NCI-H345 treated with DMSO at 0.1 percent for 48 hours (cell line): ENCODE data around the gene CDH13.
A peak's percentile ranks its signal among the peaks of the same experiment; 100 is the strongest.

ENCODE experiments used
- DNase-seq: peaks from one replicate; lab custom pipeline; 2025; ENCODE audit not compliant: unreplicated experiment; lab: John Stamatoyannopoulos, UW

Gene CDH13

GRCh38 chr16:83586461-83587200, 959.9 kb downstream of the CDH13 start:
- no peak for DNase-seq

GRCh38 chr16:83587201-83587600, 960.4 kb downstream of the CDH13 start:
- no peak for DNase-seq

GRCh38 chr16:83588070-83588469, 961.3 kb downstream of the CDH13 start:
- DNase-seq, result no peak

- no peak for DNase-seq
Observed at GRCh38 chr16:83589576-83589975, 962.8 kb downstream of the CDH13 start.

GRCh38 chr16:83592778-83593177, 966.0 kb downstream of the CDH13 start:
- DNase-seq, result no peak

- DNase-seq, result no peak
Observed at GRCh38 chr16:83599789-83600462, 973.2 kb downstream of the CDH13 start.

GRCh38 chr16:83602761-83603722, 976.3 kb downstream of the CDH13 start:
- DNase-seq, result no peak

GRCh38 chr16:83603723-83604570, 977.2 kb downstream of the CDH13 start:
- no peak for DNase-seq

GRCh38 chr16:83606486-83607030, 979.8 kb downstream of the CDH13 start:
- DNase-seq, result no peak

GRCh38 chr16:83609178-83609577, 982.4 kb downstream of the CDH13 start:
- no peak for DNase-seq

GRCh38 chr16:83615141-83615952, 988.6 kb downstream of the CDH13 start:
- no peak for DNase-seq

- no peak for DNase-seq
Observed at GRCh38 chr16:83615953-83616350, 989.2 kb downstream of the CDH13 start.

- no peak for DNase-seq
Observed at GRCh38 chr16:83619381-83620150, 992.8 kb downstream of the CDH13 start.

GRCh38 chr16:83622010-83622409, 995.2 kb downstream of the CDH13 start:
- no peak for DNase-seq

- peak; percentile 39 for DNase-seq
Observed at GRCh38 chr16:83623091-83623730, 996.4 kb downstream of the CDH13 start.

- DNase-seq, result peak; percentile 28
Observed at GRCh38 chr16:83623892-83624291, 997.1 kb downstream of the CDH13 start.

- no peak for DNase-seq
Observed at GRCh38 chr16:83624429-83625120, 997.8 kb downstream of the CDH13 start.

- DNase-seq, result no peak
Observed at GRCh38 chr16:83626204-83626603, 999.4 kb downstream of the CDH13 start.
